VCaP (cell line): ENCODE measurements around the gene HOXB13.
A peak's percentile ranks its signal among the peaks of the same experiment; 100 is the strongest.

Source experiments
- H3K27ac ChIP-seq: fragments of 450-650 bp; 2 replicates; pipeline ENCODE4 v1.5.1; 2017
- TF ChIP-seq, protein P1 (sequence below): fragments of 450-650 bp; conservative IDR thresholded peaks from 2 replicates; pipeline ENCODE4 v1.5.1; 2017; ENCODE audit warnings: mild to moderate bottlenecking, moderate library complexity

The HOXB13 gene

GRCh38 chr17:48723423-48724250, 4.9 kb downstream of the HOXB13 start:
- H3K27ac ChIP-seq: peak overlapping the region; percentile 100
- TF ChIP-seq, protein P1, sequence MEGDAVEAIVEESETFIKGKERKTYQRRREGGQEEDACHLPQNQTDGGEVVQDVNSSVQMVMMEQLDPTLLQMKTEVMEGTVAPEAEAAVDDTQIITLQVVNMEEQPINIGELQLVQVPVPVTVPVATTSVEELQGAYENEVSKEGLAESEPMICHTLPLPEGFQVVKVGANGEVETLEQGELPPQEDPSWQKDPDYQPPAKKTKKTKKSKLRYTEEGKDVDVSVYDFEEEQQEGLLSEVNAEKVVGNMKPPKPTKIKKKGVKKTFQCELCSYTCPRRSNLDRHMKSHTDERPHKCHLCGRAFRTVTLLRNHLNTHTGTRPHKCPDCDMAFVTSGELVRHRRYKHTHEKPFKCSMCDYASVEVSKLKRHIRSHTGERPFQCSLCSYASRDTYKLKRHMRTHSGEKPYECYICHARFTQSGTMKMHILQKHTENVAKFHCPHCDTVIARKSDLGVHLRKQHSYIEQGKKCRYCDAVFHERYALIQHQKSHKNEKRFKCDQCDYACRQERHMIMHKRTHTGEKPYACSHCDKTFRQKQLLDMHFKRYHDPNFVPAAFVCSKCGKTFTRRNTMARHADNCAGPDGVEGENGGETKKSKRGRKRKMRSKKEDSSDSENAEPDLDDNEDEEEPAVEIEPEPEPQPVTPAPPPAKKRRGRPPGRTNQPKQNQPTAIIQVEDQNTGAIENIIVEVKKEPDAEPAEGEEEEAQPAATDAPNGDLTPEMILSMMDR: no peak

DNA sequence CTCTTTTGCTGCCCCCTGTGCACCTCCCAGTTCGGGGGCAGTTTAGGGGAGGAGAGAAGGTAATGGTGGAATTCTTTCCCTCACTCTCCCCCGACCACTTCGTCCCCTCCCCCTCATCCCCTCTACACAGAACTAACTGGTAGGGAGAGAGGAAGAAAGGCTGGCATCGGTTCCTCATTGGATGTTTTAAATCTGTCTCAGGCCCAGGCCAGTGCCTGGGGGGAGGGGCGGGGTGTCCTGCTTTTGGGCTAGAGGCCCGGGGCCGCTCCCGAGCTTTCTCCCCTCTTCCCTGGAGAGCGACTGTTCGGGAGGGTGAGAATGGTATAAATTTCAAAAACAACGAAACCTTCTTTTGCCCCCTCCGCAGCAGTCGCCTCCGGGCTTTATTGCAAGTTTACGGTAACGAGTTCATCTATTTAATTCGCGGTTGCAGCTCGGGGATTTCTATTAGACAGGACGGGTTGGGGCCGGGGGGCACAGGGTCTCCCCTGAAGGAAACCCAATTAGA, 5.6 kb downstream of the HOXB13 start, which contains the start of gene PRAC2:
PRAC2 (plus strand) TSS at position 271 of the 508 bp plus-strand sequence. CDS start 1,226 bp downstream, outside the sequence.
- TF ChIP-seq, protein P1: no peak
- H3K27ac ChIP-seq: peak within 1 kb of the TSS; percentile 100

DNA sequence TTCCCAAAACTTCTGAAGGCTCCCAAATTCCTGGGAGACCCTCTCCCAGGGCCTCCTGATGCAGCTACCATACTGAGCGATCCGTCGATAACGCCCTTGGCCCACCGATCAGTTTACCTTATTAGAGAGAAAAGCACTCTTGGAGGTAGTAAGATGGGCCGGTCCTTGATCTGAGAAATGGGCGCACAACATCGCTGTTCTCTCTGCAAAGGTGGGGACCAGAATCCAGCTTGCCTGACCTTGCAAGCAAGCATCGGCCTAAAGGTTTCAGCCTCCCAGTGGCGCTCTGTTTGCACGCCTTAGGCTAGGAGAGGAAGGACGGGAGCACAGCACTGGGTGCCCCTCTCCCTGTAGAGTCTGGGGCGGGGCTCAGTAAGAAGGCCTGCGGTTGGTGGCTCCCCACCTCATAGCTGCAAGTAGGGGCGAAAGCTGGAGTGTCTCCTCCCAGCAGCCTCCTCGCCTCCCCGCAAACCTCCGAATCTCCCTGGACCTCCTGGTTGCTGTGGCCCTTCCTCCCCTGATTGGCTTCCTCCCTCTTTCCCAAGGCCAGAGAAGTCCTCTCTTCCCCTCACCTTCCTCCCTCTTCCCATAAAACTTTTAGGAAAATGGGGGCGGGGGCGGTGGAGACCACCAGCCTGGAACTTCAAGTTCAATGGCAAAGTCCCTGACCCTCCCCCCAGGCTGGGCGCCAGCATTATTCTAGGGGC, 6.2 kb downstream of the HOXB13 start, which contains the start of gene PRAC1:
PRAC1 (minus strand) TSS at position 318 of the 707 bp plus-strand sequence; CDS start at position 192, 126 bp downstream.
- peak within 1 kb of the TSS; percentile 100 for H3K27ac ChIP-seq
- TF ChIP-seq, protein P1: no peak

- peak overlapping the region; percentile 100 for H3K27ac ChIP-seq
- TF ChIP-seq, protein P1: no peak
These were observed 7.5 kb downstream of the HOXB13 start for GRCh38 chr17:48721009-48721402.

DNA sequence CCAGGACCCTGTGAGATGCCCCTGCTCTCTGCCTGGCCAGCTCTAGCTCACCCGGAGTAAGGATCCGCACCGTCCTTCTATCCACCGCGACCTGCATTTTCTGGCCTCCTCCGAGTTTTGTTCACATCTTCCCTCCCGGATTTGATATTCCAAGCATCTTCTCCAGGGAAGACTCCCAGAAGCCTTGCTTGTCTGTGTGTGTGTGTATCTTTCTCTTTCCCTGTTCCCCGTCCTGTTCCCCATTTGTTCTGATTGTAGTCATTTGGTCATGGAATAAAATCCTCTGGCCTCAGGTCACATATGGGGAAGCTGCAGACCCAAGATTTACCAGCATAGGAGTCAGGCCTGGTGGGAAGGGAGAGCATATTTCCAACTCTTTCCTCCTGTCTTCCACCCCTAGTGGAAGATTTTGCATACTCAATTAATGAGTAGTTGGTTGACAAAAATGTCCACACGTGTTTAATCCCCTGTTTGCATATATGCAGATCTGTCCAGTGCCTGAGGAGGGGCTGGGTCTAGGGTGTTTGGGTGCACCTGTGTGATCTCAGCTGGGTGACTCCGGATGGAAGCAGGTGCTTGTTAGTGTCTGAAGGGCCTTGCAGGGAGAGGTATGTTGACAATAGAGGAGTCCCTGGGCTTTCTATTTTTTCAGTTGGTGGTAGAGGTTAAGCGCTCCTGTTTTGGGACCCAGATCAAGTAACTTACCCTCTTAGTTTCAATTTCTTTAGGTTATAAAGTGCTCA, 8.1 kb downstream of the HOXB13 start:
- peak overlapping the region; percentile 100 for H3K27ac ChIP-seq
- TF ChIP-seq, protein P1: 0 out of 2 replicates have a peak, but pooled peaks have one; percentile 8

DNA sequence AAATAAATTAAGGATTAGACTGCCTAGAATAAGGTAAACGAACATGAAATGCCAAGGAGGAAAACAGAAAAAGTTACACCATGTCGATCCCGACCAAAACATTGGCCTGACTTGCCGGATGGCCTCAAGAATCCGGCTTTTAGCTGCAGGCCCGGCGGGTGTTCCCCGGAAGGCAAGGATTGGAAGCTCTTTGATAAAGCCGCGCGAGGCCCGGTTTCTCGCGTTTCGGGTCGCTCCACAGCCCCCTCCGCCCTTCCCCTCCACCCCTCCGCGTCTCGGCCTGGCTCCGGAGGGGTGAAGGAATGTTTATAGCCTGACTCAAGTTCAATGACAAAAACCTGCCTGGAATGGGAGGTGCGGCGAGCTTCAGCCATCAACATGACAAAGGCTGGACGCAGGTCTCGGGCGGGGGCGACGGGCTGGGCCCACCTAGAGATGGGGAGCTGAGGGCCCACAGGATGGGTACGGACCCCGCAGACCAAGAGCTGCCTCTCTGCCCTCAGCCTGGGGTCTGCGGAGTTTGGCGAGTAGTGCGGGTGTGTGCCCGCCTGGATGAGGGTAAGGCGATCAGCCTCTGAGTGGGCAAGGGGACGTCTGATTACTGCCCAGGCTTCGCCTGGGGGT, 8.8 kb downstream of the HOXB13 start:
- peak overlapping the region; percentile 100 for H3K27ac ChIP-seq
- TF ChIP-seq, protein P1: no peak
